NCI-H82 treated with DMSO at 0.1 percent for 48 hours (cell line): Measurements from ENCODE around the gene BRSK1.
A peak's percentile ranks its signal among the peaks of the same experiment; 100 is the strongest.

Source experiments
- DNase-seq: peaks from one replicate; lab custom pipeline; 2025; ENCODE audit not compliant: unreplicated experiment; lab: John Stamatoyannopoulos, UW

The BRSK1 gene

DNA sequence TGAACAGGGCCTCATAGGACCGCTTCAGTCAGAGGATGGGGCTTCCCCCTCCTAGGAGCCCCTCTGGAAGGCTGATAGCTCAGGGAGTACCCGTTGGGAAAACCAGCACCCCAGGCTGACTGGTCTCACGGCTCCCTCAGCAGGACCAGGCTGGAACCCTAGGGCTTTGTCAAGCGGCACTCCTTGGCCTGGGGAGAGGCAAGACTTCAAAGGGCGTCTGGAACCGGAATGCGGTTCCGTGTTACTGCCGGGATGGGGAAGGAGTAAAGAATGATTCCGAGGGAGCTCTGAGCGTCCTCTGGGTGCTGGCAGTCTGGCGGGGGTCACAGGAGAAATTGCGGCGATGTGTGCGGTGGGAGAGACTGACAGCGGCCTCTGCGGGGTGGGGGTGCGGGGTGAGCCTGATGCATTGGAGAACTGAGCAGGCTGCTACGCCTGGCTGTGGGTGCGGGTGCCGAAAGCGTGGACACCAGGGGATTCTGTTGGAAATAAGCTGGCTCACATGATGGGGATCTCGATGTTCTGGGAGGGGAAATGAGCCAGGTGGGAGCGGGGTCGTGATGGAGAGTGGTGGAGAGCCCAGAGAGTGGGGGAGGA, 68.8 kb downstream of the BRSK1 start:
- no peak for DNase-seq

GRCh38 chr19:55353356-55353802, 69.6 kb downstream of the BRSK1 start:
- DNase-seq = no peak

DNA sequence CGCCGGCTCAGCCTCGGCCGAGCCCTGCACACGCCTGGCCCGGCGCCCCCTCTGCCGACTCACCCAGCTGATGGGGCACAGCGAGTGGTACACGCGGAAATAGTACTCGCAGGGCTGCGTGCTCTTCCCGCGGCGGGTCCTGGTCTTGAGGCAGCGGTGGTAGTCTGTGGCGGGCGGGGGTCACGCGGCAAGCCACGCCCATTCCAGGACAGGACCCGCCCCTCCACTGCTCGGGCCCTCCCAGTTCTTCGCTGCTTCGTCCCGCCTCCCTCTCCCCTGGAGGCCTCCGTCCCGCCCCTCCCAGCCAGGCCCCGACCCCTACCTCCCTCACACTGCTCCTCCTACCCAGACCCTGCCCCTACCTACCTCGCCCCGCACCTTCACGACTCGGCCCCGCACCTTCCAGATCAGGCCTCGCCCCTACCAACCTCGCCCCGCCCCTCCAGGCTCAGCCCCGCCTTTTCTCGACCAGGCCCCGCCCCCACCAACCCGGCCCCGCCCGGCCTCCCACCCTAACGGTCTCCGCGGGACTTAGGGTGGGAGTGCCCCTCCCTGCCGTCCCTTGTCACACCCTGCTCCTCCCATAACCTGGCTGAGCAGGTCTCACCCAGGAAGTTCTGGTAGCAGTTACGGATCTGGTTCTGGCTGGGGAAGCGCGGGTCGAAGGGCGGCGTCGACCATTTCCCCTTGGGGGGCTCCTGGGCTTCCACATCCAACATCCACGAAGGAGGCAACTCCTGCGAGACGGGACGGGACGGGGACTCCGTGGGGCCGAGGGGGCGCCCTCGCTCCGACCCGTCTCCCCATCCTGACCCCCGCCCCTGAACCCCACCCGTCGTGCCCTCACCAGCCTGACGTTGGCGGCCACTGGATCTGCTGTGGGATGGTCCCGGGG, 70.3 kb downstream of the BRSK1 start:
- DNase-seq = peak; percentile 11

DNA sequence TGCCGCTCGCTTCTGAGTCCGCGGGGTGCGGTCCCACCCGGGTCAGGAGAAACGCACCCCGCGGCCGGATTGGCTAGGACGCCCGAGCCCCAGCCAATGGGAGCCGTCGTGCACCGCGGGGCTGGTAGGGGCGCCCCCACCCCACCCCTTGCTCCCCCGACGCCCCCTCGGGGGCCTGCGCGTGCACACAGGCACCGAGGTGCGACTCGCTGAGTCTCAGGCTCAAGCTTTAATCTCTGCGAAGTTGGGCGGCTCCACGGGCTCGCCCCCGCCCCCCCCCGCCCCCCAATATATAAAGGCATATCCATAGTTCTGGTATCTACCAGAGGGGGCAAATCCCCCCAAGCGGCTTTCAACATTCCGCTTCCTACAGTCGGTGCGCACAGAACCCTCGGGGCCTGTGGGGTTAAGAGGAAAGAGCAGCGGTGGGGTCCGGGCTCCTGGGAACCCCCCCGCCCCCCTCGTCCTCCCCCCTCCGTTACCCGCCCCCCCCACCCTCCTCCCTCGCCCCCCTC, 71.0 kb downstream of the BRSK1 start, which contains the start of gene COX6B2:
TSS of gene COX6B2 (minus strand) at position 22 of the 515 bp plus-strand sequence. CDS start 198 bp downstream, outside the sequence.
- DNase-seq = no peak

- no peak for DNase-seq
Observed at GRCh38 chr19:55355213-55355821, 71.5 kb downstream of the BRSK1 start.

DNA sequence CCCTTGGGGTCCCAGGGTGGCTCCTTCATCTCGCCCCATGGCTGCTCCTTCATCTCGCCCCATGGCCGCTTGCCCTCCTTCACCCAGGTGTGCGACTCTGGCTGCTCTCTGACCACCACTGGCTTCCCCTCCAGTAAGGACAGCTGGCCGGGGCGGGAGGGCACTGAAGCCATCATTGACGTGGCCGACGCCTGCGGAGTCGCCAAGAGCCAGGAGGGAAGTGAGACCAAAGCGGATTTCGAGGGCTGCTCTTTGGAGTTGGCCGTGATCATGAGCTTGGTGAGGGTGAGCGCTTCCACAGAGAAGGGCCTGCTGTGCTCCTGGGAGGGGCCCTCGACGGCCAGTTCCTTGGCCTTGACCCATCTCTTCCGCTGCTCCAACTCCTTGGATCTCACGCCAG, 74.7 kb downstream of the BRSK1 start:
- no peak for DNase-seq

GRCh38 chr19:55358943-55359908, 75.4 kb downstream of the BRSK1 start:
- no peak for DNase-seq

- no peak for DNase-seq
Observed at GRCh38 chr19:55360902-55361301, 77.1 kb downstream of the BRSK1 start.
